ENCODE data around the gene CD96.

CD96 gene

GRCh38 chr3:111541911-111542483, at the start of gene CD96:
CD96 (plus strand) TSS chr3:111542197; CDS start chr3:111542249, 52 bp downstream.
- H3K4me1 ChIP-seq (ENCODE audit: control insufficient read depth in 1 of 2, insufficient read depth in 1 of 2, low read depth in 1 of 2, low read length in 1 of 2), result peaks cover 14 to 33% of the 10 kb centered on the region in 2 experiments
- no peaks in the 10 kb centered on the region for H3K9me3 ChIP-seq
- TF ChIP-seq CTCF (IDR thresholded peaks at IDR 0.05), result no peak
- no peak within 1 kb of the TSS for H3K27ac ChIP-seq
- no peak within 1 kb of the TSS for H3K4me3 ChIP-seq (ENCODE audit: low read depth in 1 of 2, low read length in 1 of 2)
- no peaks in the 10 kb centered on the region for H3K27me3 ChIP-seq
- H3K36me3 ChIP-seq, result no peaks in the 10 kb centered on the region

GRCh38 chr3:111493276-111493675, 48.7 kb upstream of the CD96 start:
- H3K4me3 ChIP-seq (ENCODE audit: low read depth in 1 of 2, low read length in 1 of 2), result no peak overlapping the region
- no peak overlapping the region for H3K27ac ChIP-seq
- H3K4me1 ChIP-seq (ENCODE audit: control insufficient read depth in 1 of 2, insufficient read depth in 1 of 2, low read depth in 1 of 2, low read length in 1 of 2), result no peaks in the 10 kb centered on the region
- no peaks in the 10 kb centered on the region for H3K9me3 ChIP-seq
- H3K27me3 ChIP-seq, result no peaks in the 10 kb centered on the region
- TF ChIP-seq CTCF (IDR thresholded peaks at IDR 0.05), result no peak
- no peaks in the 10 kb centered on the region for H3K36me3 ChIP-seq

- Histone ChIP-seq H3K27ac (no peak overlapping the region), H3K9me3 (no peaks in the 10 kb centered on the region), H3K36me3 (no peaks in the 10 kb centered on the region), H3K4me1 (ENCODE audit: control insufficient read depth in 1 of 2, insufficient read depth in 1 of 2, low read depth in 1 of 2, low read length in 1 of 2) (no peaks in the 10 kb centered on the region), H3K27me3 (no peaks in the 10 kb centered on the region), H3K4me3 (ENCODE audit: low read depth in 1 of 2, low read length in 1 of 2) (no peak overlapping the region)
- no peak for TF ChIP-seq CTCF (IDR thresholded peaks at IDR 0.05)
These were observed 45.0 kb upstream of the CD96 start for GRCh38 chr3:111496894-111497559.

GRCh38 chr3:111498022-111498421, 44.0 kb upstream of the CD96 start:
- H3K4me3 ChIP-seq (ENCODE audit: low read depth in 1 of 2, low read length in 1 of 2), result no peak overlapping the region
- H3K36me3 ChIP-seq, result no peaks in the 10 kb centered on the region
- no peaks in the 10 kb centered on the region for H3K9me3 ChIP-seq
- no peak overlapping the region for H3K27ac ChIP-seq
- H3K27me3 ChIP-seq, result no peaks in the 10 kb centered on the region
- TF ChIP-seq CTCF (IDR thresholded peaks at IDR 0.05), result no peak
- no peaks in the 10 kb centered on the region for H3K4me1 ChIP-seq (ENCODE audit: control insufficient read depth in 1 of 2, insufficient read depth in 1 of 2, low read depth in 1 of 2, low read length in 1 of 2)

GRCh38 chr3:111506435-111506834, 35.6 kb upstream of the CD96 start:
- H3K4me3 ChIP-seq (ENCODE audit: low read depth in 1 of 2, low read length in 1 of 2), result no peak overlapping the region
- H3K27ac ChIP-seq, result no peak overlapping the region
- no peaks in the 10 kb centered on the region for H3K4me1 ChIP-seq (ENCODE audit: control insufficient read depth in 1 of 2, insufficient read depth in 1 of 2, low read depth in 1 of 2, low read length in 1 of 2)
- no peaks in the 10 kb centered on the region for H3K27me3 ChIP-seq
- TF ChIP-seq CTCF (IDR thresholded peaks at IDR 0.05), result no peak
- no peaks in the 10 kb centered on the region for H3K9me3 ChIP-seq
- H3K36me3 ChIP-seq, result no peaks in the 10 kb centered on the region

Data from neutrophil (primary cell).